G401 (cell line): ENCODE measurements around the gene TMPRSS15. TPM values are rescaled to one million over a fixed set of nuclear protein-coding genes. Genes with fewer than 3 reads are reported as not detected.

Source experiments
- DNase-seq: peaks from one replicate; pipeline ENCODE4 v3.0.0-alpha.2; 2015; ENCODE audit warnings: low spot score
- in situ Hi-C: cut with HindIII; loops from 2 replicates; pipeline ENCODE4 v1.10.0; 2016; ENCODE audit warnings: low sequenced_read_pairs, mixed read lengths
- total RNA-seq: library from RNA; depleted of rRNA; stranded (reverse); fragments of >200 nt; shearing (Covaris generic); gene quantifications from 2 replicates; pipeline ENCODE4 v1.2.3, GENCODE V29; 2014; rRNA removed

TMPRSS15 gene
- total RNA-seq, 1 experiment from 2014 or later, result 13.4 TPM

GRCh38 chr21:18252680-18253079 is 150.9 kb downstream of the TMPRSS15 start:
- in situ Hi-C loops, result no loop called here
- no peak for DNase-seq

DNA sequence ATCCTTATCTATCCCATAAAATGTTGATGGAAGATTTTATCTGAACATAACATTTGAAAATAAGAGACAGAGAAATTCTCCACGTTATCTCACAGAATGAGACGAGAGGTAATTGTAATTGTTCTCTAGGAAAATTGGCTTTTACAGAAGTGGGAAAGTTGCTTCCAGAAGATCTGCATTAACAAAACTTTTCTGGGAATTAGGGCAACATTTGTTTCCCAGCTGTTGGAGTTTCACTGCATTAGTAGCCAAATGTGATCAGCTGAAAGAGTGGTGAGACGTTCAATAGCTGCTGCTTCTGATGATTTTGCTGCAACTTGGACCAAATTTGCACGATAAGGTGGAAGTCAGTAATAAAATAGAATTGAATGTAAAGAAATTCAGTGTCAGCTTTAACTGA is 151.3 kb downstream of the TMPRSS15 start:
- no peak for DNase-seq
- in situ Hi-C loops, result no loop called here

DNA sequence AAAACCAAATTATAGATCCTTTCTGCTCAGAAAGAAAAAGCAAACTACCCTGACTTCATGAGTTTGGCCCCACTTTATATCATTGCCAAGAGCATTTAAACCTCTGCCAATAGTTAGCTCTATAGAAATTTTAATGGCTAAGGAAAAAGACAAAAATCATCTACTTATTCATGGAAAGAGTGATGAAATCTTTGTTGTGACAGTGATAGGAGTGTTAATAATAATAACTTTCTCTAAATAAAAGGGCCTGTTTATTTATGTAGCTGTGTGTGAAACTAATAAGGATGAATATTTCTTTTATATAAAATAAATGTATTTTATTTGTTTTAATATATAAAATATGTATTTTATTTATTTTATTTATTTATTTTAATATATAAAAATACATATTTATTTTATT is 152.5 kb downstream of the TMPRSS15 start:
- DNase-seq, result no peak
- in situ Hi-C loops, result no loop called here

DNA sequence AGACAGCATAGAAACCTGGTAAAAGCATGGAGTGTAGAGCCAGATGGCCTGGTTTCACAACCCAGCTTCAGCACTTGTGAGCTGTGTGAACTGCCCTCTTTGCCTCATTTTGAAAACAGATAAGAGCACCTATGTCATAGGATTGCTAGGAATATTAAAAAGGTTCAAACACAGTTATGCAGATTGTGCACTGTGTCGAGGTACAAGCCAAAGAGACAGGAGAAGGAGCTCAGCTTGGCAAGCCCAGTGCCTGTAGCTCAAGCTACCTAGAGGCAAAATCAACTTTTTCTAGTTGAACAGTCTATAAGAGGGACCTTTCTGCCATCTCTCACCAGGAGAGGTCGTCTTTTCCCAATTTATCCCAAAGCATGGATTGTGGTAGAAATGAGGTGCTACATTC is 153.9 kb downstream of the TMPRSS15 start:
- in situ Hi-C loops, result no loop called here
- DNase-seq, result no peak

- DNase-seq, result no peak
- in situ Hi-C loops, result no loop called here
Measured at GRCh38 chr21:18248171-18248570, 155.4 kb downstream of the TMPRSS15 start.

GRCh38 chr21:18245464-18245967 is 158.1 kb downstream of the TMPRSS15 start:
- peak; percentile 69 for DNase-seq
- in situ Hi-C loops, result no loop called here

DNA sequence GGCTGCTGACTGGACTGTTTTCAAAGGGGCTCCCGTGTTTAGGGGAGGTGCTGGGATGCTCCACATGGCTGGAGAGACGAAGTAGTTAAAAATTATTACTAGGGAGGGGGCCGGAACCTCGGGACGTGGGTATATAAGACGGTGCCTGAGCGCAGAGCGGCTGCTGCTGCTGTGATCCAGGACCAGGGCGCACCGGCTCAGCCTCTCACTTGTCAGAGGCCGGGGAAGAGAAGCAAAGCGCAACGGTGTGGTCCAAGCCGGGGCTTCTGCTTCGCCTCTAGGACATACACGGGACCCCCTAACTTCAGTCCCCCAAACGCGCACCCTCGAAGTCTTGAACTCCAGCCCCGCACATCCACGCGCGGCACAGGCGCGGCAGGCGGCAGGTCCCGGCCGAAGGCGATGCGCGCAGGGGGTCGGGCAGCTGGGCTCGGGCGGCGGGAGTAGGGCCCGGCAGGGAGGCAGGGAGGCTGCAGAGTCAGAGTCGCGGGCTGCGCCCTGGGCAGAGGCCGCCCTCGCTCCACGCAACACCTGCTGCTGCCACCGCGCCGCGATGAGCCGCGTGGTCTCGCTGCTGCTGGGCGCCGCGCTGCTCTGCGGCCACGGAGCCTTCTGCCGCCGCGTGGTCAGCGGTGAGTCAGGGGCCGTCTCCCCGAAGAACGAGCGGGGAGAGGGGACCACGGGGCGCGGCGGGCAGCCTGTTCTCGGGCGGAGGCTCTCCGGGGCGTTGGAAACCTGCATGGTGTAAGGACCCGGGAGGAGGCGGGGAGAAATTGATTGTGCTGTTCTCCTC is 158.7 kb downstream of the TMPRSS15 start, which contains the start of gene CHODL:
TSS of gene CHODL (plus strand) at position 163 of the 793 bp plus-strand sequence. CDS start at position 554, 391 bp downstream.
- peak; percentile 12 for DNase-seq
- in situ Hi-C loops, result no loop called here

- no peak for DNase-seq
- in situ Hi-C loops, result no loop called here
Measured at GRCh38 chr21:18235545-18235944, 168.0 kb downstream of the TMPRSS15 start.

DNA sequence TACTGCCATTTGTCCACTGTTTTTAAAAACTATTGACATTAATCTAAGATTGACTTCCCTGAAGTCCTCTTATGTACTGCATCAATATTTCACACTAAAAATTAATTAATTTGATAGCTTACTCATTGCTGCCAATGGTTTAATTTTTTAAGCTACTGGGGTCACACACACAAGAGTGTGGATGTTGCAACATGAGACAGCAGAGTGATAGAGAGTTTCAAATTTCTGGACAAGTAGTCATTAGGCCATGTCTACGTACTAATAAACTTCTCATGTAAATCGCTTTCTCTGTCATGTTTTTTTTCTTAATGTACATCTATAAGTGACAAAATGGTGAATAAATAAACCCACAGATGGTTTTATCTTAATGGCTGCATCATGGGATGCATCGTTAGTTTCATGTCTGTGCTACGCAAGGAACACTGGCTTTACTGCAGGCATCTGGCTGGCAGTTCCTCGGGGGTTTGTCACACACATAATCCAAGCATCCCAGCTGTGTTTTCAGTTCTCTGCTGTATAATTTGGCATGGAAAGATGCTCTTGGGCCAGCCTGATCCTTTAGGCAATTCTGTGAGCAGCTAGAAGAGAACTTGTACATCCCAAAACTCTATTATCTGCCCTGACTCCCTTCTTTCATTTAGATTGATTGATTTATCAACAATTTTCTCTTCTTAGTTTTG is 175.4 kb downstream of the TMPRSS15 start:
- in situ Hi-C loops, result no loop called here
- no peak for DNase-seq

DNA sequence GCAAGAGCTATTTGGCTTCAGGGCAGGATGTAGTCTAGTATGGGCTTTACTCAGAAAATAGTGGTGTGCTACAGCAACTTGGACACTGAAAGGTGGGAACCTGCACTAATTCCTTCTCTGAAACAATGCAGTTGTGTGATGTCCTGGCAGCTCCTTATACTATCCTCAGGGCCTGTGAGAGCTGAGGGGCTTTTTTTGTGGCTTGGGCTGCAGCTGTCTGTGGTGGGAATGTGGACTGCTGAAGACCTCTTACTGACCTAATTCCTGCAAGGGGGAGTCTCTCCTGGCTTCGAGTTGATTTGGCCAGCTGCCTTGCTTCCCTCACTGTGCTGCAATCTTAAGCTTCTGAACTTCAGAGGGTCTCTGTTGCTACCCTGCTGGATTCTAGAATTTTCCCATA is 181.2 kb downstream of the TMPRSS15 start:
- in situ Hi-C loops, result no loop called here
- DNase-seq, result no peak

DNA sequence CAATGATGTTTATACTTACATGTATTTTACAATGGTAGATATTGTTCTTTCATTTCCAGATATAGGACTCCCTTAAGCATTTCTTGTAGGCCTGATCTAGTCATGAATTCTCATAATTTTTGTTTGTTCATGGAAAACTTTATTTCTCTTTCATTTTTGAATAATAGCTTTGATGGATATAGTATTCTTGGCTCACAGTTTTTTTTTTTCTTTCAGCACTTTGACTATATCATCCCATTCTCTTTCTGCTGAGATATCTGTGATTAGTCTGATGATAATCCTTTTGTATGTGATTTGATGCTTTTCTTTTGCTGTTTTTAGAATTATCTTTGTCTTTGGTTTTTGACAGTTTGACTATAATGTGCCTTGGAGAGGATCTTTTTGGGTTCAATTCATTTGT is 183.1 kb downstream of the TMPRSS15 start:
- in situ Hi-C loops, result no loop called here
- DNase-seq, result no peak

Other genes with a start within 250 kb of the TMPRSS15 start
- 4.2 and 5.5 TPM in 2 replicates for gene CHODL, start 159.0 kb downstream of the TMPRSS15 start, total RNA-seq